PC-3 (cell line): ENCODE data around the gene USP11. TPM values are rescaled to one million over a fixed set of nuclear protein-coding genes. Genes with fewer than 3 reads are reported as not detected.

Experiments
- ATAC-seq: fragments of 200-7000 bp; cut with Tn5 transposase; 2 replicates; pipeline ENCODE4 v1.9.1; 2020; ENCODE audit warnings: mild to moderate bottlenecking, moderate library complexity
- BruUV-seq: library from RNA; stranded (reverse); fragments of 400-500 nt; replicated peaks from 2 replicates; lab custom pipeline; 2021; lab: Mats Ljungman, UMichigan
- CTCF ChIA-PET: fragments of 300-600 bp; sonication (Branson Sonifier 250); formaldehyde crosslinking; loops from one replicate; lab custom pipeline; 2022; ENCODE audit warnings: antibody characterized with exemption; lab: Charles Lee
- POLR2A ChIA-PET: fragments of 300-600 bp; sonication (Branson Sonifier 250); formaldehyde crosslinking; loops from one replicate; lab custom pipeline; 2022; ENCODE audit warnings: antibody characterized with exemption; ENCODE audit not compliant: unreplicated experiment; lab: Charles Lee
- DNase-seq: peaks from one replicate; pipeline ENCODE4 v3.0.0-alpha.2; 2015
- H2AFZ ChIP-seq: fragments of 300-600 bp; sonication (generic); 2 replicates; pipeline ENCODE4 v1.6.0; 2016; ENCODE audit warnings: antibody characterized with exemption, low read length
- H3F3A ChIP-seq: fragments of 300-600 bp; sonication (generic); one replicate; pipeline ENCODE4 v1.6.0; 2017; ENCODE audit warnings: antibody characterized with exemption, low read length, control low read depth, mild to moderate bottlenecking; ENCODE audit not compliant: unreplicated experiment
- H3K27ac ChIP-seq: fragments of 300-600 bp; sonication (generic); 2 replicates; pipeline ENCODE4 v1.5.1; 2016; ENCODE audit warnings: mild to moderate bottlenecking, low read length
- H3K27me3 ChIP-seq: fragments of 300-600 bp; sonication (generic); 2 replicates; pipeline ENCODE4 v1.6.1; 2016; ENCODE audit warnings: low read length, mixed read lengths
- H3K36me3 ChIP-seq: fragments of 300-600 bp; sonication (generic); 2 replicates; pipeline ENCODE4 v1.6.1; 2016; ENCODE audit warnings: low read depth, mixed run types, low read length, mixed read lengths
- H3K4me1 ChIP-seq: fragments of 300-600 bp; sonication (generic); 2 replicates; pipeline ENCODE4 v1.5.1; 2016; ENCODE audit warnings: low read length; ENCODE audit not compliant: insufficient read depth
- H3K4me2 ChIP-seq: fragments of 300-600 bp; sonication (generic); 2 replicates; pipeline ENCODE4 v1.6.0; 2016; ENCODE audit warnings: low read length
- H3K4me3 ChIP-seq: fragments of 300-600 bp; sonication (generic); 2 replicates; pipeline ENCODE4 v1.5.1; 2016; ENCODE audit warnings: mild to moderate bottlenecking, low read length, mixed read lengths
- H3K79me2 ChIP-seq: fragments of 300-600 bp; sonication (generic); 2 replicates; pipeline ENCODE4 v1.6.1; 2017; ENCODE audit warnings: low read length, mixed read lengths
- H3K9ac ChIP-seq: fragments of 300-600 bp; sonication (generic); 2 replicates; pipeline ENCODE4 v1.6.0; 2016; ENCODE audit warnings: mild to moderate bottlenecking, low read length
- H3K9me2 ChIP-seq: fragments of 300-600 bp; sonication (generic); replicated peaks from 2 replicates; pipeline ENCODE4 v1.6.1; 2016; ENCODE audit warnings: mixed run types, low read length, mixed read lengths
- H3K9me3 ChIP-seq: fragments of 300-600 bp; sonication (generic); 2 replicates; pipeline ENCODE4 v1.6.1; 2016; ENCODE audit warnings: low read length, mixed read lengths
- H4K20me1 ChIP-seq: fragments of 300-600 bp; sonication (generic); 2 replicates; pipeline ENCODE4 v1.6.1; 2016; ENCODE audit warnings: low read length, mixed read lengths
- CTCF ChIP-seq: fragments of 300-600 bp; sonication (generic); conservative IDR thresholded peaks from 2 replicates; pipeline ENCODE4 v1.5.1; 2017; ENCODE audit warnings: antibody characterized with exemption, low read depth, mild to moderate bottlenecking, low read length
- EZH2 ChIP-seq: fragments of 300-600 bp; sonication (generic); IDR thresholded peaks from one replicate; pipeline ENCODE4 v1.6.1; 2017; ENCODE audit warnings: antibody characterized with exemption, mild to moderate bottlenecking, low read length; ENCODE audit not compliant: unreplicated experiment
- EZH2phosphoT487 ChIP-seq: fragments of 300-600 bp; sonication (generic); IDR thresholded peaks from 2 replicates; pipeline ENCODE4 v1.6.1; 2018; ENCODE audit warnings: mild to moderate bottlenecking, antibody characterized with exemption, low read length, borderline replicate concordance
- intact Hi-C: fragments of 100-400 bp; cut with micrococcal nuclease; formaldehyde crosslinking; loops from 2 replicates; pipeline ENCODE4 v1.9.0; 2023
- total RNA-seq: library from RNA; depleted of rRNA; stranded (reverse); fragments of >200 nt; gene quantifications from 2 replicates; pipeline ENCODE4 v1.2.3, GENCODE V29; 2014

USP11 gene
- total RNA-seq, 1 experiment from 2014 or later = 31.3 TPM

GRCh38 chrX:47264483-47265173, 31.8 kb downstream of the USP11 start:
- ChIA-PET CTCF (interaction anchor here (0.7 kb wide), 1 partner anchor 123 kb away, joined by 5 read pairs; no protein-coding TSS in a partner anchor), POLR2A (no interaction called here)
- peak overlapping the region; percentile 68 for H3K27ac ChIP-seq
- H3K9ac ChIP-seq = peak overlapping the region; percentile 18; the same call in 1 of the 2 replicates
- no peaks in the 10 kb centered on the region for H3K9me2 ChIP-seq
- no peaks in the 10 kb centered on the region for H3K36me3 ChIP-seq
- peak overlapping the region; percentile 62 for H3K4me2 ChIP-seq
- H2AFZ ChIP-seq = peak overlapping the region; percentile 55
- TF ChIP-seq EZH2 (no peak), EZH2phosphoT487 (no peak)
- no peaks in the 10 kb centered on the region for H3K9me3 ChIP-seq
- no peaks in the 10 kb centered on the region for H3K79me2 ChIP-seq
- H3K4me1 ChIP-seq = peaks cover 16% of the 10 kb centered on the region
- no peaks in the 10 kb centered on the region for H3F3A ChIP-seq
- ATAC-seq (peak; percentile 83), DNase-seq (peak; percentile 43)
- no peaks in the 10 kb centered on the region for H3K27me3 ChIP-seq
- intact Hi-C loops = no loop called here
- BruUV-seq = no TSS peak
- H4K20me1 ChIP-seq = no peaks in the 10 kb centered on the region
- no peak overlapping the region for H3K4me3 ChIP-seq

GRCh38 chrX:47266643-47267042, 33.8 kb downstream of the USP11 start:
- Histone ChIP-seq H2AFZ (no peak overlapping the region), H3K4me3 (no peak overlapping the region), H3K9ac (no peak overlapping the region), H3K27ac (no peak overlapping the region), H3K27me3 (no peaks in the 10 kb centered on the region), H3K79me2 (no peaks in the 10 kb centered on the region), H3K9me2 (no peaks in the 10 kb centered on the region), H4K20me1 (no peaks in the 10 kb centered on the region), H3K36me3 (no peaks in the 10 kb centered on the region), H3F3A (no peaks in the 10 kb centered on the region), H3K4me2 (no peak overlapping the region), H3K9me3 (no peaks in the 10 kb centered on the region), H3K4me1 (peaks cover 16% of the 10 kb centered on the region)
- intact Hi-C loops = no loop called here
- ATAC-seq (no peak), DNase-seq (no peak)
- BruUV-seq = no TSS peak
- POLR2A ChIA-PET = no interaction called here
- TF ChIP-seq EZH2phosphoT487 (no peak), EZH2 (no peak), CTCF (no peak)
- CTCF ChIA-PET = no interaction called here

GRCh38 chrX:47272013-47272408, 39.2 kb downstream of the USP11 start:
- TF ChIP-seq EZH2phosphoT487 = no peak
- ChIA-PET POLR2A (no interaction called here), CTCF (no interaction called here)
- no peaks in the 10 kb centered on the region for H3K27me3 ChIP-seq
- BruUV-seq = no TSS peak
- no peaks in the 10 kb centered on the region for H3K4me1 ChIP-seq
- DNase-seq (no peak), ATAC-seq (no peak)
- no peak overlapping the region for H3K4me3 ChIP-seq
- no peak overlapping the region for H3K4me2 ChIP-seq
- intact Hi-C loops = no loop called here
- no peak overlapping the region for H2AFZ ChIP-seq
- H4K20me1 ChIP-seq = no peaks in the 10 kb centered on the region
- H3F3A ChIP-seq = no peaks in the 10 kb centered on the region
- no peak overlapping the region for H3K9ac ChIP-seq
- H3K27ac ChIP-seq = no peak overlapping the region
- H3K36me3 ChIP-seq = no peaks in the 10 kb centered on the region
- no peaks in the 10 kb centered on the region for H3K9me2 ChIP-seq
- H3K79me2 ChIP-seq = no peaks in the 10 kb centered on the region
- H3K9me3 ChIP-seq = no peaks in the 10 kb centered on the region
